ENCODE results near the gene ADAM12.

ADAM12 gene

GRCh38 chr10:126369125-126369710 is 19.1 kb downstream of the ADAM12 start:
- no peak overlapping the region for H3K27ac ChIP-seq
- no peak for TF ChIP-seq CTCF (conservative IDR thresholded peaks at IDR 0.05)

- no peak overlapping the region for H3K27ac ChIP-seq
- no peak for TF ChIP-seq CTCF (conservative IDR thresholded peaks at IDR 0.05)
Observed at GRCh38 chr10:126357169-126357568, 31.1 kb downstream of the ADAM12 start.

- no peak for TF ChIP-seq CTCF (conservative IDR thresholded peaks at IDR 0.05)
- H3K27ac ChIP-seq, result no peak overlapping the region
Observed at GRCh38 chr10:126353666-126354065, 34.6 kb downstream of the ADAM12 start.

- no peak overlapping the region for H3K27ac ChIP-seq
Observed at GRCh38 chr10:126352453-126352852, 35.8 kb downstream of the ADAM12 start.

GRCh38 chr10:126351021-126351420 is 37.3 kb downstream of the ADAM12 start:
- H3K27ac ChIP-seq, result no peak overlapping the region
- TF ChIP-seq CTCF (conservative IDR thresholded peaks at IDR 0.05), result no peak

More at GRCh38 chr10:126352453-126352852, 35.8 kb downstream of the ADAM12 start:
- TF ChIP-seq CTCF (conservative IDR thresholded peaks at IDR 0.05), result no peak

GRCh38 chr10:126350216-126350992 is 37.9 kb downstream of the ADAM12 start:
- no peak overlapping the region for H3K27ac ChIP-seq

More at GRCh38 chr10:126350216-126350992, 37.9 kb downstream of the ADAM12 start:
- TF ChIP-seq CTCF (conservative IDR thresholded peaks at IDR 0.05), result no peak
